SKM-1 treated with dmso at 0.1 percent for 144 hours (cell line): Measurements from ENCODE around the gene KIAA0513.
A peak's percentile ranks its signal among the peaks of the same experiment; 100 is the strongest.
"Not testable (repeated sequence)": the region's sequence is repeated elsewhere in the genome, so short reads cannot be mapped to it uniquely, and the experiment has no call there.

Source experiments
- DNase-seq: peaks from one replicate; lab custom pipeline; 2025; ENCODE audit not compliant: unreplicated experiment; lab: John Stamatoyannopoulos, UW

KIAA0513 gene

GRCh38 chr16:85028685-85029407 lies 1.3 kb downstream of the KIAA0513 start:
- DNase-seq: no peak

GRCh38 chr16:85029408-85029784 lies 1.8 kb downstream of the KIAA0513 start:
- no peak for DNase-seq

GRCh38 chr16:85029981-85030401 lies 2.4 kb downstream of the KIAA0513 start:
- peak; percentile 48 for DNase-seq

GRCh38 chr16:85031451-85031850 lies 3.9 kb downstream of the KIAA0513 start:
- DNase-seq: no peak

- DNase-seq: not testable (repeated sequence)
Measured at GRCh38 chr16:85032187-85032586, 4.6 kb downstream of the KIAA0513 start.

GRCh38 chr16:85033171-85033570 lies 5.6 kb downstream of the KIAA0513 start:
- DNase-seq: no peak

- no peak for DNase-seq
Measured at GRCh38 chr16:85034591-85035433, 7.2 kb downstream of the KIAA0513 start.

GRCh38 chr16:85036236-85037049 lies 8.8 kb downstream of the KIAA0513 start:
- no peak for DNase-seq

- DNase-seq: no peak
Measured at GRCh38 chr16:85037050-85037410, 9.4 kb downstream of the KIAA0513 start.

- no peak for DNase-seq
Measured at GRCh38 chr16:85037721-85038120, 10.1 kb downstream of the KIAA0513 start.

GRCh38 chr16:85040685-85041084 lies 13.1 kb downstream of the KIAA0513 start:
- DNase-seq: no peak

GRCh38 chr16:85041219-85042166 lies 13.9 kb downstream of the KIAA0513 start:
- no peak for DNase-seq

GRCh38 chr16:85042167-85042526 lies 14.6 kb downstream of the KIAA0513 start:
- no peak for DNase-seq

- no peak for DNase-seq
Measured at GRCh38 chr16:85042606-85043005, 15.0 kb downstream of the KIAA0513 start.

- no peak for DNase-seq
Measured at GRCh38 chr16:85045077-85045476, 17.5 kb downstream of the KIAA0513 start.

GRCh38 chr16:85045641-85046471 lies 18.3 kb downstream of the KIAA0513 start:
- DNase-seq: no peak

GRCh38 chr16:85046472-85046916 lies 18.9 kb downstream of the KIAA0513 start:
- DNase-seq: no peak

- DNase-seq: no peak
Measured at GRCh38 chr16:85046931-85047866, 19.6 kb downstream of the KIAA0513 start.
